ENCODE measurements around the gene COG5.

COG5 gene

GRCh38 chr7:107492875-107493274 is 70.8 kb downstream of the COG5 start:
- no peak overlapping the region for H3K4me3 ChIP-seq (ENCODE audit: low read depth, low read length)
- H3K36me3 ChIP-seq (ENCODE audit: insufficient read depth, low read length) = no peaks in the 10 kb centered on the region
- no peak overlapping the region for H2AFZ ChIP-seq (ENCODE audit: low read length, unreplicated experiment)
- no peak overlapping the region for H3K27ac ChIP-seq (ENCODE audit: low read depth, low read length)
- no peaks in the 10 kb centered on the region for H3K4me1 ChIP-seq (ENCODE audit: control insufficient read depth, insufficient read depth, low read length, unreplicated experiment)
- no peaks in the 10 kb centered on the region for H3K27me3 ChIP-seq (ENCODE audit: insufficient read depth, low read length)
- peaks cover 3% of the 10 kb centered on the region for H3K79me2 ChIP-seq (ENCODE audit: control insufficient read depth, insufficient read depth, low read length, unreplicated experiment)

DNA sequence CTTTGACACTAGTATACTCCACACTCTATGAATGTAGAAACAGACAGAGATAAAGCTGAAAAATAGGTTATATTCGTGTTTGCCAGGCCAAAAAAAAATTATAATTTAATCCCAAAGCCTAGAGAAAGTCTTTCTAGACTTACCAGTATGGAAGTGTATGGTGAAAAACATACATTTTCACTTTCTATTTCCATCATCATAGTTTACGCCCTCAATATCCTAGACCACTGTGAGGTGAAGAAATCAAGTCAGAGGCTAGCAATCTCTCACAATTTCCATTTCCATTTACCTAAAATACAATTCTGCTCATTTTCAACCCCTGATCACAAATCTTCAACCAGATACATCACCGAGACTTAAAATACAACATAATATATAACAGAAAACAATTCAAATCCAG is 77.7 kb downstream of the COG5 start:
- no peaks in the 10 kb centered on the region for H3K27me3 ChIP-seq (ENCODE audit: insufficient read depth, low read length)
- no peaks in the 10 kb centered on the region for H3K79me2 ChIP-seq (ENCODE audit: control insufficient read depth, insufficient read depth, low read length, unreplicated experiment)
- H3K4me3 ChIP-seq (ENCODE audit: low read depth, low read length) = no peak overlapping the region
- H2AFZ ChIP-seq (ENCODE audit: low read length, unreplicated experiment) = no peak overlapping the region
- no peaks in the 10 kb centered on the region for H3K4me1 ChIP-seq (ENCODE audit: control insufficient read depth, insufficient read depth, low read length, unreplicated experiment)
- H3K36me3 ChIP-seq (ENCODE audit: insufficient read depth, low read length) = no peaks in the 10 kb centered on the region
- H3K27ac ChIP-seq (ENCODE audit: low read depth, low read length) = no peak overlapping the region

GRCh38 chr7:107482571-107482970 is 81.1 kb downstream of the COG5 start:
- H3K79me2 ChIP-seq (ENCODE audit: control insufficient read depth, insufficient read depth, low read length, unreplicated experiment) = no peaks in the 10 kb centered on the region

DNA sequence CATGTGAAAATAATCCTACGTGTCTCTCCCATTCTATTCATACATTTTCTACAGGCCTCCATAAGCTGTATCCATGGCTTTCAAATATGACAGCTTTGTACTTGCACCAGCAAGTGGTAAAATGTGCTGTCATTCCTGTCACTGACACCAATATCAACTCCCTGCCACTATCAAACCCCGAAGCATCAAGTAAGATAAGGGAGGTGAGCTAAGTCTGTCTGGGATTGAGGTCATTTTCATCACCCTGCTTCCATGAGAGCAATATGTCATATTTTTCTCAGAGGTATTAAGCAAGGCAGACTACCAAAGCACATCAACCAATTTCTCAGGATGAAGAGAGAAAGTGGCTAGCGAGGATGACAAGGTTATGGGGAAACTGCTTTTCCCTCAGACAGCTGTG is 82.8 kb downstream of the COG5 start:
- Histone ChIP-seq H2AFZ (ENCODE audit: low read length, unreplicated experiment) (no peak overlapping the region), H3K36me3 (ENCODE audit: insufficient read depth, low read length) (no peaks in the 10 kb centered on the region), H3K4me1 (ENCODE audit: control insufficient read depth, insufficient read depth, low read length, unreplicated experiment) (no peaks in the 10 kb centered on the region), H3K79me2 (ENCODE audit: control insufficient read depth, insufficient read depth, low read length, unreplicated experiment) (no peaks in the 10 kb centered on the region), H3K27ac (ENCODE audit: low read depth, low read length) (no peak overlapping the region), H3K4me3 (ENCODE audit: low read depth, low read length) (no peak overlapping the region), H3K27me3 (ENCODE audit: insufficient read depth, low read length) (no peaks in the 10 kb centered on the region)

More at GRCh38 chr7:107482571-107482970, 81.1 kb downstream of the COG5 start:
- Histone ChIP-seq H3K4me3 (ENCODE audit: low read depth, low read length) (no peak overlapping the region), H2AFZ (ENCODE audit: low read length, unreplicated experiment) (no peak overlapping the region), H3K27ac (ENCODE audit: low read depth, low read length) (no peak overlapping the region), H3K4me1 (ENCODE audit: control insufficient read depth, insufficient read depth, low read length, unreplicated experiment) (no peaks in the 10 kb centered on the region), H3K27me3 (ENCODE audit: insufficient read depth, low read length) (no peaks in the 10 kb centered on the region), H3K36me3 (ENCODE audit: insufficient read depth, low read length) (no peaks in the 10 kb centered on the region)

DNA sequence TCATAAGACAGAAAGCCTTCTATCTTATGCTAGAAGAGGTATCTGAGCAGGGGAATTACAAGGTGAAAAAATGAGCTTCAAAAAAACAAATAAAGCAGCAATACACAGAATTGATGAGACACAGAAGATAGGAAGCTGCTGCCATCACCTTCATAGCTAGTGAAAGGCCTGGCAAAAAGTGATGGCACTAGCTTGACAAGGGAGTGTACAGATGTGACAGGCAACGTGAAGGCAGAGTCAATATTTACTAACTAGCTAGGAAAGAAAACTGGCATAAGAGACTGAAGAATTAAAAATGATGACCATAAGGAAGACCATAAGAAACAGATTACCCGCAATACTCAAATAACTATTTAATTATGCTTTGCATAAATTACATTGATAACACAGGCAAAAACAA is 84.4 kb downstream of the COG5 start:
- Histone ChIP-seq H3K27ac (ENCODE audit: low read depth, low read length) (no peak overlapping the region), H2AFZ (ENCODE audit: low read length, unreplicated experiment) (no peak overlapping the region), H3K4me3 (ENCODE audit: low read depth, low read length) (no peak overlapping the region), H3K79me2 (ENCODE audit: control insufficient read depth, insufficient read depth, low read length, unreplicated experiment) (no peaks in the 10 kb centered on the region), H3K36me3 (ENCODE audit: insufficient read depth, low read length) (no peaks in the 10 kb centered on the region), H3K27me3 (ENCODE audit: insufficient read depth, low read length) (no peaks in the 10 kb centered on the region), H3K4me1 (ENCODE audit: control insufficient read depth, insufficient read depth, low read length, unreplicated experiment) (no peaks in the 10 kb centered on the region)

GRCh38 chr7:107474104-107474521 is 89.6 kb downstream of the COG5 start:
- Histone ChIP-seq H2AFZ (ENCODE audit: low read length, unreplicated experiment) (no peak overlapping the region), H3K79me2 (ENCODE audit: control insufficient read depth, insufficient read depth, low read length, unreplicated experiment) (no peaks in the 10 kb centered on the region), H3K27me3 (ENCODE audit: insufficient read depth, low read length) (no peaks in the 10 kb centered on the region), H3K4me3 (ENCODE audit: low read depth, low read length) (no peak overlapping the region), H3K27ac (ENCODE audit: low read depth, low read length) (no peak overlapping the region), H3K4me1 (ENCODE audit: control insufficient read depth, insufficient read depth, low read length, unreplicated experiment) (peaks cover 15% of the 10 kb centered on the region), H3K36me3 (ENCODE audit: insufficient read depth, low read length) (no peaks in the 10 kb centered on the region)

DNA sequence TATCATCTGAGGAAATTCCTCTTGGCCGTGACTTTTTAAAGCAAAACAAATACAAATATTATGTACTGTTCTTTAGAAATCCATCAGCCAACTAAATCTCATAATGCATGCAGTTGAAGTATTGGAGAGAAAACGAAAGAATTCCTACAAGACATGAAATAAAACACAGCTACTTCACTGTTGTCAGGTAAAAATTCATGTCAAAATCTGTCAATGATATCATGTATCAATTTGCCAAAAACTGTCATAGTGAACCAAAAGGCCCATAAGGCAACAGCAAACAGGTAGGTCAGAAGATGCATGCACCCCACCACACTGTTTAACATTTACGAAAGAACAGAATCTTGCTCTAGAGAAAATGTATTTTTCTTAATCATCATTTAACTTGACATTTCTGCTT is 91.6 kb downstream of the COG5 start:
- H2AFZ ChIP-seq (ENCODE audit: low read length, unreplicated experiment) = no peak overlapping the region
- H3K4me1 ChIP-seq (ENCODE audit: control insufficient read depth, insufficient read depth, low read length, unreplicated experiment) = peaks cover 15% of the 10 kb centered on the region
- no peaks in the 10 kb centered on the region for H3K27me3 ChIP-seq (ENCODE audit: insufficient read depth, low read length)
- H3K27ac ChIP-seq (ENCODE audit: low read depth, low read length) = no peak overlapping the region
- no peaks in the 10 kb centered on the region for H3K79me2 ChIP-seq (ENCODE audit: control insufficient read depth, insufficient read depth, low read length, unreplicated experiment)
- peak overlapping the region; percentile 16; the same call in 1 of the 2 replicates for H3K4me3 ChIP-seq (ENCODE audit: low read depth, low read length)
- no peaks in the 10 kb centered on the region for H3K36me3 ChIP-seq (ENCODE audit: insufficient read depth, low read length)

DNA sequence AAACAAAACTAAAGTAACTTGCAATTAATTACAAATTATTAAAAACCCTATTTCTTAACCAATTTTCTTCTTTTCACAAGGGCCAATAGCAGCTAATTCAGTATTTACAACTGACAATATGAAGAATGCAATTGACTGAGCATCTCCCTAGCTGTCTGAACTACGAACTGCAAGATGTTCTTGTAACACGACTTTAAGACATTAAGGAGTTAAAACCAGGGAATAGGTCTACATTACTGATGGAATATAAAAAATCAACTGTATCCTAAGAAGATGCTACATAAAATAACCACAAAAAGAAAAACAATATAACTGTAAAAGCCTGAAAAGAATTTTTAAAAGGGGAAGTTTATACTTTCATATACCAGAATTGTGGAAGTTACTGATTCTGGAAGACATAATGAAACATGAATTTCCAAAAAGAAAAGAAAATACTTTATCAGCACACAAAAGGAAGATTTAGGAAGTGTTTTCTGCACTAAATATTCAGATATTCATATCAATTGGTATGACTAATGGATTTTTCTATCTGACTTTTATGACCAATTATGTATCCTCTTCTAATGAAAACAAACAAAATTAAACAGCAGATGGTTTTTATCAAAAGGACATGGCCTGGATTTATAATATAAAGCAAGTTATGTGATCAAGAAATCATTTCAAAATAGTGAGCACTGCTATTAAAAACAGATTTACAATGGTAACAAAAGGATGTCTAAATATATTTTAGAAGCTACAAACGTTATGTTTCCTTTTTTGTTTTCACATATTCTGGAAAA is 92.2 kb downstream of the COG5 start:
- no peak overlapping the region for H3K27ac ChIP-seq (ENCODE audit: low read depth, low read length)

GRCh38 chr7:107469929-107470328 is 93.8 kb downstream of the COG5 start, which contains the start of gene GPR22:
GPR22 (plus strand) TSS chr7:107470057; CDS start chr7:107474061, 4,004 bp downstream.
- Histone ChIP-seq H3K27ac (ENCODE audit: low read depth, low read length) (no peak within 1 kb of the TSS), H3K27me3 (ENCODE audit: insufficient read depth, low read length) (no peaks in the 10 kb centered on the region), H3K4me3 (ENCODE audit: low read depth, low read length) (no peak within 1 kb of the TSS), H2AFZ (ENCODE audit: low read length, unreplicated experiment) (no peak within 1 kb of the TSS), H3K36me3 (ENCODE audit: insufficient read depth, low read length) (no peaks in the 10 kb centered on the region), H3K4me1 (ENCODE audit: control insufficient read depth, insufficient read depth, low read length, unreplicated experiment) (peaks cover 15% of the 10 kb centered on the region), H3K79me2 (ENCODE audit: control insufficient read depth, insufficient read depth, low read length, unreplicated experiment) (no peaks in the 10 kb centered on the region)

More for the DNA sequence above, 92.2 kb downstream of the COG5 start:
- H3K4me3 ChIP-seq (ENCODE audit: low read depth, low read length) = peak overlapping the region; percentile 16; the same call in 1 of the 2 replicates
- H3K79me2 ChIP-seq (ENCODE audit: control insufficient read depth, insufficient read depth, low read length, unreplicated experiment) = no peaks in the 10 kb centered on the region
- no peaks in the 10 kb centered on the region for H3K27me3 ChIP-seq (ENCODE audit: insufficient read depth, low read length)
- no peaks in the 10 kb centered on the region for H3K36me3 ChIP-seq (ENCODE audit: insufficient read depth, low read length)
- peaks cover 15% of the 10 kb centered on the region for H3K4me1 ChIP-seq (ENCODE audit: control insufficient read depth, insufficient read depth, low read length, unreplicated experiment)
- no peak overlapping the region for H2AFZ ChIP-seq (ENCODE audit: low read length, unreplicated experiment)

- Histone ChIP-seq H3K4me3 (ENCODE audit: low read depth, low read length) (no peak overlapping the region), H3K79me2 (ENCODE audit: control insufficient read depth, insufficient read depth, low read length, unreplicated experiment) (no peaks in the 10 kb centered on the region), H3K27me3 (ENCODE audit: insufficient read depth, low read length) (no peaks in the 10 kb centered on the region), H2AFZ (ENCODE audit: low read length, unreplicated experiment) (no peak overlapping the region), H3K27ac (ENCODE audit: low read depth, low read length) (no peak overlapping the region), H3K36me3 (ENCODE audit: insufficient read depth, low read length) (no peaks in the 10 kb centered on the region), H3K4me1 (ENCODE audit: control insufficient read depth, insufficient read depth, low read length, unreplicated experiment) (peaks cover 15% of the 10 kb centered on the region)
Measured at GRCh38 chr7:107468824-107469223, 94.9 kb downstream of the COG5 start.

GRCh38 chr7:107467972-107468371 is 95.7 kb downstream of the COG5 start:
- Histone ChIP-seq H2AFZ (ENCODE audit: low read length, unreplicated experiment) (no peak overlapping the region), H3K4me1 (ENCODE audit: control insufficient read depth, insufficient read depth, low read length, unreplicated experiment) (peaks cover 12% of the 10 kb centered on the region), H3K79me2 (ENCODE audit: control insufficient read depth, insufficient read depth, low read length, unreplicated experiment) (no peaks in the 10 kb centered on the region), H3K27ac (ENCODE audit: low read depth, low read length) (no peak overlapping the region), H3K27me3 (ENCODE audit: insufficient read depth, low read length) (no peaks in the 10 kb centered on the region), H3K4me3 (ENCODE audit: low read depth, low read length) (no peak overlapping the region), H3K36me3 (ENCODE audit: insufficient read depth, low read length) (no peaks in the 10 kb centered on the region)

All from ACC112 (cell line).